AG09309 (cell line): ENCODE measurements around the gene COX6A2.
"Not testable (repeated sequence)": the region's sequence is repeated elsewhere in the genome, so short reads cannot be mapped to it uniquely, and the experiment has no call there.

Experiments used
- DNase-seq: peaks from one replicate; pipeline ENCODE4 v3.0.0-alpha.2; 2010; ENCODE audit warnings: low read depth
- H3K4me3 ChIP-seq: 2 replicates; pipeline ENCODE4 v1.5.1; 2011; ENCODE audit warnings: mild to moderate bottlenecking, low read depth, low read length, moderate library complexity; ENCODE audit not compliant: control insufficient read depth
- TF ChIP-seq, protein P1 (sequence below): IDR thresholded peaks from 2 replicates; pipeline ENCODE4 v1.5.1; 2011; ENCODE audit warnings: mild to moderate bottlenecking, low read depth, low read length, inconsistent platforms; ENCODE audit not compliant: insufficient read depth, control insufficient read depth; ENCODE audit errors: missing control alignments

COX6A2 gene

DNA sequence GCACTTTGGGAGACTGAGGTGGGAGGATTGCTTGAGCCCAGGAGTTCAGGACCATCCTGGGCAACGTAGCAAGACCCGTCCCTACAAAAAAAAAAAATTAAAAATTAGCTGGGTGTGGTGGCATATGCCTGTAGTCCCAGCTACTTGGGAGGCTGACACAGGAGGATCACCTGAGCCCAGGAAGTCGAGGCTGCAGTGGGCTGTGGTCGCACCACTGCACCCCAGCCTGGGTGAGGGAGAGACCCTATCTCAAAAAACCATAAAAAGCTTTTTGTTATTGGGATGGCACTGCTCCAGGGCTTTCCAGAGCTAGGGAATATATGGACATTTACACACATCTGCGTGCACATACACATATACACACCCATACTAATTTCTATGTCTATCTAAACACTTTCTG, 23.0 kb upstream of the COX6A2 start:
- no peak overlapping the region for H3K4me3 ChIP-seq
- DNase-seq: no peak
- TF ChIP-seq, protein P1, sequence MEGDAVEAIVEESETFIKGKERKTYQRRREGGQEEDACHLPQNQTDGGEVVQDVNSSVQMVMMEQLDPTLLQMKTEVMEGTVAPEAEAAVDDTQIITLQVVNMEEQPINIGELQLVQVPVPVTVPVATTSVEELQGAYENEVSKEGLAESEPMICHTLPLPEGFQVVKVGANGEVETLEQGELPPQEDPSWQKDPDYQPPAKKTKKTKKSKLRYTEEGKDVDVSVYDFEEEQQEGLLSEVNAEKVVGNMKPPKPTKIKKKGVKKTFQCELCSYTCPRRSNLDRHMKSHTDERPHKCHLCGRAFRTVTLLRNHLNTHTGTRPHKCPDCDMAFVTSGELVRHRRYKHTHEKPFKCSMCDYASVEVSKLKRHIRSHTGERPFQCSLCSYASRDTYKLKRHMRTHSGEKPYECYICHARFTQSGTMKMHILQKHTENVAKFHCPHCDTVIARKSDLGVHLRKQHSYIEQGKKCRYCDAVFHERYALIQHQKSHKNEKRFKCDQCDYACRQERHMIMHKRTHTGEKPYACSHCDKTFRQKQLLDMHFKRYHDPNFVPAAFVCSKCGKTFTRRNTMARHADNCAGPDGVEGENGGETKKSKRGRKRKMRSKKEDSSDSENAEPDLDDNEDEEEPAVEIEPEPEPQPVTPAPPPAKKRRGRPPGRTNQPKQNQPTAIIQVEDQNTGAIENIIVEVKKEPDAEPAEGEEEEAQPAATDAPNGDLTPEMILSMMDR: no peak

DNA sequence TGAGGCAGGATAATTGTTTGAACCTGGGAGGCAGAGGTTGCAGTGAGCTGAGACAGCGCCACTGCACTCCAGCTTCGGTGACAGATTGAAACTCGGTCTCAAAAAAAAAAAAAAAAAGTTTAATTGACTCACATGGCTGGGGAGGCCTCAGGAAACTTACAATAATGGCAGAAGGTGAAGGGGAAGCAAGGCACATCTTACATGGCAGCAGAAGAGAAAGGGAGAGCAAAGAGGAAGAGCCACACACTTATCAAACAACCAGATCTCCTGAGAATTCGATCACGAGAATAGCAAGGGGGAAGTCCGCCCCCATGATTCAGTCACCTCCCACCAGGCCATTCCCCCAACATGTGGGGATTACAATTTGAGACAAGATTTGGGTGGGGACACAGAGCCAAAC, 17.8 kb upstream of the COX6A2 start:
- not testable (repeated sequence) for H3K4me3 ChIP-seq, DNase-seq

DNA sequence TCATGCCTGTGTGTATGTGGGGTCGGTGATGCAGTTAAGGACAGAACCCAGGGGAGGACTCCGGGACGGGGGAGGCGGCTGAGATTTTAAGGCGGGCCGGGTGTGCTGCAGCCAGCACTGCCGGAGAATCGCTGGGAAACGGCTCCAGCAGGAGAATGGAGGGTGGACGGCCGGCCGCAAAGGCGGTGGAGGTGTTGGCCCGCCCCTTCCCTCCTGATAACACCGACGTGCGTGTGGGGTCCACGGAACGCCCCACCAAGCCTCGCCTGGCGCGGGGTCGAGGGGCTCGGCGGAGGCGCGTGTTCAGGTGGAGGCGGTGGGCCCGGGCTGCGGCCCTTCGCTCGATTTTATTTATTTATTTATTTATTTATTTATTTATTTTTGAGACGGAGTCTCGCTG, 13.8 kb upstream of the COX6A2 start:
- peak overlapping the region; percentile 76 for H3K4me3 ChIP-seq
- TF ChIP-seq, protein P1: no peak
- DNase-seq: no peak

DNA sequence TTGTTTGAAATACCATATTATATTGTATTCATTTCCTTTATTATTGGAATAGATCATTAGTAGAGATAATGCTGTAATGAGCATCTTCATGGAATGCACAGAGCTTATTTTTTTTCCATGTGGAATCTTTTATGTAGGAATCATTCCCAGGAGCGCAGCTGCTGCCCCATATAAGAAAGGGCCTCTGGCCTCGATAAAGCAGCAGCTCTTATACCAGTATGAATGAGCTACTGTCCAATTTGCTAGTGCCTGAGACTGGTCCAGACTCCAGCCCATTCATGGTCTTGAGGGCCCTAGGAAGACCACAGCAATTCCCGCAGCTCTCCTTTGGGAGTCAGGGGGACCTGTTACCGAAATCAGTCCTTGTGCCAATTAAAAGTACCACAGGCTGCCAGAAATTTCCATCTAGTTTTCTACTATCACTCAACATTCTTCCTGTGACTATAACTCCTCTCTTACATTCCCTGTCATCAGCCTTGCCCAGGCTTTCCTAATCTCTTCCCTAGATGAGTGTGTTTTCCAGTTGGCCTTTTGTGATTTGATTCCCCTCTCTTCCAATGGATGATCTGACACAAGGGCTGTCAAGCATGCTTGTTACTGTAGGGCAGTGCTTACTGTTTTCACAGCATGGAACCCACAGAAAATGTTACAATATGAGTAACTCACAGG, 12.5 kb upstream of the COX6A2 start:
- TF ChIP-seq, protein P1: no peak
- no peak for DNase-seq
- H3K4me3 ChIP-seq: no peak overlapping the region

DNA sequence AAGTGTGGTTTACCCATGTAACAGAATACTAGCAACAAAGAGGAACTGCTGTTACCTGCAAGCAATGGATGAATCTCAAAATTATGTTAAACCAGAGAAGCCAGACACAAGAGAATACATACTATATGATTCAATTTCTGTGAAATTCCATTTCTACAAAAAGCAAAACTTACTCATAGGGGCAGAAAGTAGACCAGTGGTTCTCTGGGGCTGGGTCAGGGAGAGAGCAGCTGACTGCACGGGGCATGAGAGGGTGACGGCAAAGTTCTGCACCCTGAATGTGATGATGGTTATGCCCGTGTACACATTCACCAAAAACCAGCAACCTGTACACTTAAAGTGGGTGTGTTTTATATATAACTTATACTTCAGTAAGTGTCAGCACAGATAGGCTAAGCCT, 11.4 kb upstream of the COX6A2 start:
- TF ChIP-seq, protein P1: no peak
- DNase-seq: no peak
- H3K4me3 ChIP-seq: no peak overlapping the region

DNA sequence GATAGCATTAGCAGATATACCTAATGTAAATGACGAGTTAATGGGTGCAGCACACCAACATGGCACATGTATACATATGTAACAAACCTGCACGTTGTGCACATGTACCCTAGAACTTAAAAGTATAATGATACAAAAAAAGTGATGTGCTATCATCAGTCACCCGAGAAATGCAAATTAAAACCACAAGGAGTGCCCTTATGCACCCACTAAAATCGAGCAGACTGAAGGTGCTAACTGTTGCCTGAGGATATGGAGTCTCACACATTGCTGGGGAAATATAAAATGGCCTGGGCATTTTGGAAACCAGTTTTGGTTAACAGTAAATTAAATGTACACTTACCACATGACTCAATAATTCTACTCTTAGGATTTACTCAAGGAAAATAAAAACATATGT, 10.9 kb upstream of the COX6A2 start:
- not testable (repeated sequence) for DNase-seq, H3K4me3 ChIP-seq

DNA sequence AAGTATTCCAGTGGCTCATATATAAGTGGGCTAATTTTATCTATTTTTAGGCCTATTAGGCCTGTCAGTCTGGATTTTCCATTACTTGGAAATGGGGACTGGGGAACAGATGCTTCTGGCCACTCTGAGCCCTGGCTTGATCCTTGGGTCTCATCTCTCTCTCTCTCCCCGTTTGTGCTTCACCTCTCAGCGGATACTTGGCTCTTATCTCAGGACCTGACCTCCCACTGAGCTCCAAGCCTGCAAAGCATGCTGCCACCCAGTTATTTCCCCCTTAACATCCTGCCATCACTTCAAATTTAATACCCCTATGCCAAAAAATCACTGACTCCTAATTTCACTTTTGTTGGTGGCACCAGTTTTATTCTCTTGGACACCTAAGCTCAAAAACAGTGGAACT, 10.3 kb upstream of the COX6A2 start:
- H3K4me3 ChIP-seq: no peak overlapping the region
- no peak for DNase-seq

More for the DNA sequence above, 10.3 kb upstream of the COX6A2 start:
- TF ChIP-seq, protein P1: no peak
